ENCODE data around the gene PKD1. TPM values are rescaled to one million over a fixed set of nuclear protein-coding genes. Genes with fewer than 3 reads are reported as not detected.

PKD1 gene
- total RNA-seq, 1 experiment from 2014 or later, result 58.9 TPM

- Histone ChIP-seq H3K9me2 (replicated peaks; ENCODE audit: low read length) (no peaks in the 10 kb centered on the region), H3K27ac (ENCODE audit: low read length) (no peak overlapping the region), H3K9ac (ENCODE audit: low read length) (no peak overlapping the region), H3K4me1 (ENCODE audit: insufficient read depth, low read length) (peaks cover 5% of the 10 kb centered on the region), H2AFZ (ENCODE audit: low read length) (no peak overlapping the region), H3K36me3 (ENCODE audit: low read depth, low read length) (no peaks in the 10 kb centered on the region), H3K79me2 (ENCODE audit: low read length) (no peaks in the 10 kb centered on the region), H3K4me2 (ENCODE audit: low read length) (no peak overlapping the region), H3K27me3 (ENCODE audit: low read length) (no peaks in the 10 kb centered on the region), H4K20me1 (ENCODE audit: low read length) (no peaks in the 10 kb centered on the region), H3K9me3 (ENCODE audit: low read length) (no peaks in the 10 kb centered on the region), H3F3A (ENCODE audit: low read length, unreplicated experiment) (no peaks in the 10 kb centered on the region), H3K4me3 (ENCODE audit: low read length) (no peak overlapping the region)
- POLR2A ChIA-PET (ENCODE audit: unreplicated experiment), result no interaction called here
- no peak for ATAC-seq
- CTCF ChIA-PET, result no interaction called here
- intact Hi-C loops (cut with micrococcal nuclease), result no loop called here
- DNase-seq, result no peak
- no peak for TF ChIP-seq EZH2phosphoT487 (IDR thresholded peaks at IDR 0.05; ENCODE audit: borderline replicate concordance, low read length)
- TF ChIP-seq EZH2 (IDR thresholded peaks at IDR 0.05; ENCODE audit: low read length, unreplicated experiment), result no peak
- no peak for TF ChIP-seq CTCF (conservative IDR thresholded peaks at IDR 0.05; ENCODE audit: low read depth, low read length)
- no TSS peak for BruUV-seq (replicated peaks)
These were observed 39.6 kb downstream of the PKD1 start for GRCh38 chr16:2095918-2096582.

GRCh38 chr16:2095315-2095853 is 40.3 kb downstream of the PKD1 start:
- Histone ChIP-seq H3K9me2 (replicated peaks; ENCODE audit: low read length) (no peaks in the 10 kb centered on the region), H4K20me1 (ENCODE audit: low read length) (no peaks in the 10 kb centered on the region), H2AFZ (ENCODE audit: low read length) (no peak overlapping the region), H3K9ac (ENCODE audit: low read length) (no peak overlapping the region), H3K79me2 (ENCODE audit: low read length) (no peaks in the 10 kb centered on the region), H3F3A (ENCODE audit: low read length, unreplicated experiment) (no peaks in the 10 kb centered on the region), H3K9me3 (ENCODE audit: low read length) (no peaks in the 10 kb centered on the region), H3K27ac (ENCODE audit: low read length) (no peak overlapping the region), H3K4me3 (ENCODE audit: low read length) (no peak overlapping the region), H3K4me1 (ENCODE audit: insufficient read depth, low read length) (peaks cover 8% of the 10 kb centered on the region), H3K36me3 (ENCODE audit: low read depth, low read length) (no peaks in the 10 kb centered on the region), H3K27me3 (ENCODE audit: low read length) (no peaks in the 10 kb centered on the region), H3K4me2 (ENCODE audit: low read length) (no peak overlapping the region)
- CTCF ChIA-PET, result no interaction called here
- no TSS peak for BruUV-seq (replicated peaks)
- intact Hi-C loops (cut with micrococcal nuclease), result no loop called here
- ATAC-seq (peak; percentile 17; the same call in 1 of the 2 replicates), DNase-seq (peak; percentile 36)
- POLR2A ChIA-PET (ENCODE audit: unreplicated experiment), result no interaction called here
- TF ChIP-seq EZH2 (IDR thresholded peaks at IDR 0.05; ENCODE audit: low read length, unreplicated experiment) (no peak), CTCF (conservative IDR thresholded peaks at IDR 0.05; ENCODE audit: low read depth, low read length) (no peak), EZH2phosphoT487 (IDR thresholded peaks at IDR 0.05; ENCODE audit: borderline replicate concordance, low read length) (no peak)

GRCh38 chr16:2093793-2094192 is 41.9 kb downstream of the PKD1 start:
- H3K27ac ChIP-seq (ENCODE audit: low read length), result no peak overlapping the region
- ATAC-seq, result no peak
- intact Hi-C loops (cut with micrococcal nuclease), result no loop called here
- H3K79me2 ChIP-seq (ENCODE audit: low read length), result no peaks in the 10 kb centered on the region
- no peak overlapping the region for H3K4me3 ChIP-seq (ENCODE audit: low read length)
- H2AFZ ChIP-seq (ENCODE audit: low read length), result no peak overlapping the region
- ChIA-PET CTCF (no interaction called here), POLR2A (ENCODE audit: unreplicated experiment) (no interaction called here)
- no peaks in the 10 kb centered on the region for H3K9me3 ChIP-seq (ENCODE audit: low read length)
- no peak for TF ChIP-seq EZH2 (IDR thresholded peaks at IDR 0.05; ENCODE audit: low read length, unreplicated experiment)
- no peak for TF ChIP-seq CTCF (conservative IDR thresholded peaks at IDR 0.05; ENCODE audit: low read depth, low read length)
- TF ChIP-seq EZH2phosphoT487 (IDR thresholded peaks at IDR 0.05; ENCODE audit: borderline replicate concordance, low read length), result no peak
- no peak overlapping the region for H3K4me2 ChIP-seq (ENCODE audit: low read length)
- no peaks in the 10 kb centered on the region for H3K36me3 ChIP-seq (ENCODE audit: low read depth, low read length)
- no peak for DNase-seq
- no peaks in the 10 kb centered on the region for H3F3A ChIP-seq (ENCODE audit: low read length, unreplicated experiment)
- no peak overlapping the region for H3K9ac ChIP-seq (ENCODE audit: low read length)
- H3K4me1 ChIP-seq (ENCODE audit: insufficient read depth, low read length), result peaks cover 8% of the 10 kb centered on the region
- H3K9me2 ChIP-seq (replicated peaks; ENCODE audit: low read length), result no peaks in the 10 kb centered on the region
- H3K27me3 ChIP-seq (ENCODE audit: low read length), result no peaks in the 10 kb centered on the region
- BruUV-seq (replicated peaks), result no TSS peak
- no peaks in the 10 kb centered on the region for H4K20me1 ChIP-seq (ENCODE audit: low read length)
